Activated CD4-positive, alpha-beta T cell treated with anti-CD3 and anti-CD28 coated beads, Interleukin-2, amount 50 U/mL, for 16 hours (primary cell): ENCODE data around the gene B3GNT9.
A peak's percentile ranks its signal among the peaks of the same experiment; 100 is the strongest.

Source experiments
- DNase-seq: peaks from one replicate; pipeline ENCODE4 v3.0.0-alpha.2; 2020

B3GNT9 gene

DNA sequence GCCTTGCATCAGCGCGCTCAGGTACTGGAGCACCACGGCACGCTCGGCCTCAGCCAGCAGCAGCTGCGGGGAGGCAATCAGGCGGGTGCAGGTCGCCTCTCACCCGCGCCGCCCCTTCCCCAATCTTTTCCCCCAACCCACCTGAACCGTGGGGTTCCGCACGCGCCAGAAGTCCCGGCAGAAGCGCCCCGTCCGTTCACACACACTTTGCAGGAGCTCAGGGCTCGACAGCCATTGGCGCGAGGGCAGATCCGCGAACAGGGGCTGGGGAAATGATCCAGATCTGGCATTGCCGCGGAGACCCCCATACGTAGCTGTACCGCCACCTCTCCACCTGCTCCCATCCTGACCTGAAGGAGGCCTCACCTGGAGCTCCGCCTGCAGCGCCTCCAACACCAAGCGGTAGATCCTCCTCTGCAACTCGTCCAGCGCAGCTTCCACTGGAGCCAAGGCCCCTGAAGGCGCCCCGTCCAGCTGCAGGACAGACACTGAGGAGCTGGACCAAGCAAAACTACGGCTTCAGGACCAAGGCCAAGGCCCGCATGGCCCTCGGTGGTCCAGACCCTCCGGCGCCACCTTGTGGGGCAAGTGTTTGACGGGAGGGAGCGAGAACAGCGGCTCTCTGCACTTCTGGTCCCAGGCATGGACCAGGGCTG is 34.3 kb upstream of the B3GNT9 start:
- peak; percentile 84 for DNase-seq

DNA sequence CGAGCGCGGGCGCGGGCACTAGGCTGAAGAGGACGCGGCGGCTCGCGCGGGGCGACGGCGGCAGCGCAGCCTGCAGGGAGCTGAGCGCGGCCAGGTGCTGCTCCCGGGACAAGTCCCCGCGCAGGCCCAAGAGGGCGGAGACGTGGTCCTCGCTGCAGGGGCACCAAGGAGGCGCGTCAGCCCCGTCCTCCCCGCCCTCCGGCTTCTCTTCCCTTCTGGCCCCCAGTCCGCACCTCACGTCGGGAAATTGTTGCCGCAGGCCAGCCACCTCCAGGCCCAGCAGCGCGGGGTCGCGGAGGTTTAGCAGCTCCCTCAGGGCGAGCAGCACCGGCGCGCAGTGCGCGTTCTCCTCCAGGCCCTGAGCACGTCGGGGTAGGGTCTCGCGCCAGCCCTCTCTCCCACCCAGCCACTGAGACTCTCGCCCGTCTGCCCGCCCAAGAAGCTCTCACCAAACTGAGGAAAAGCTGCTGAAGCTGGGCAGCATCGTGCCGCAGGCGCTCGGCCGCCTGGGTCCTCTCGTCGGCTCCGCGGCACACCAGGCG is 33.7 kb upstream of the B3GNT9 start:
- DNase-seq: no peak

DNA sequence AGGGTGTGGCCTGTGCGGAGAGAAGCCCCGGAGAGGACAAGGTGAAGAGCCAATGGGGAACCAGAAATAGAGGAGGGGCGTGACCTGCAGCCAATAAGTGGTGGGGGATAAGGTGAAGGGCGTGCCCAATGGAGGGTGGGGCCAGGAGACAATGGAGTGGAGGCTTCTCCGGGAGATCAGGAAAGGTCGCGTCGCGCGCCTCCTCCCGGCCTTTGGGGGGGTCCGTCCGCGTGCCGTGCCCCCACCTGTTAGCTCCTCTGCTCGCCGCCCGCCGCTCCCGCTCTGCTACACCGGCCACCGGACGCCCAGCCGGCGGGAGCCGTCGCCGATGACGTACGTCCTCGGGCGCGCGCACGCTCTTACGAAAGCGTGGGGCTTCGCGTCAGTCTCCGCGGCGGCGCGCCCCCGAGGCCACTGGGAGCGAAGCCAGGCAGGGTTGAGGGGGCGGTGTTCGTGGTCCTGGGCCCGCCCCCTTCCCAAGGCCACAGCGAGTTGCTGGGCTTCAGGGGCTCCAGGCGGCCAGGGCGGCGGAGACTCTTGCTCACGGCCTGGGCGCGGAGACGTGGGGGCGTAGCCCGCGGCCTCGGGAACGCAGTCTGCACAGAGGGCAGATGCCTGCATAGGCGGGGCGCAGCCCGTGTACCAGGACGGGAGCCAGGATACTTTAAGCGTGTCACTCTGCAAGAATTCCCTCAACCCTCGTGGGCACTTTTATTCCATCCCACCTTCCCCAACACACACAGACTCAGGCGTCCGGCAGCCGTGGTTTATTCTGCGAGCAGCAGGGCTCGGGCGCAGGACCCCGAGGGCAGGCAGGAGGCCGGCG is 33.0 kb upstream of the B3GNT9 start, which contains the start of gene MATCAP1:
MATCAP1 (minus strand) TSS at position 337 of the 826 bp plus-strand sequence. CDS start 3,353 bp downstream, outside the sequence.
- peak; percentile 98 for DNase-seq

DNA sequence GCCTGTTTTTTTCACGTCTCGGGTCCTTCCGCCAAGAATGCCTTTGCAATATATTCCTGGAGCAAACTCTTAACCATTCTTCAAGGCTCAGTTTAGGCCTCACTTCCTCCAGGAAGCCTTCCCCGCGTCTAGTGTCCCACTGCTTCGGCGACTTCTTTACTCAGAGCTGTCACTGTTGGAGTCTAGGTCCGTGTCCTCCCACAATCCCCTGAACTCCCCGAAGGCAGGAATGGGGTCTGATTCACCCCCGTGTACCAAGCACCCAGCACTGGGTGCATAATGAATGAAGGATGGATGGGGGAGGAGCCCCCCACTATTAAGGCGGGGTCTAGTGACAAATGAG is 32.5 kb upstream of the B3GNT9 start:
- DNase-seq: no peak

DNA sequence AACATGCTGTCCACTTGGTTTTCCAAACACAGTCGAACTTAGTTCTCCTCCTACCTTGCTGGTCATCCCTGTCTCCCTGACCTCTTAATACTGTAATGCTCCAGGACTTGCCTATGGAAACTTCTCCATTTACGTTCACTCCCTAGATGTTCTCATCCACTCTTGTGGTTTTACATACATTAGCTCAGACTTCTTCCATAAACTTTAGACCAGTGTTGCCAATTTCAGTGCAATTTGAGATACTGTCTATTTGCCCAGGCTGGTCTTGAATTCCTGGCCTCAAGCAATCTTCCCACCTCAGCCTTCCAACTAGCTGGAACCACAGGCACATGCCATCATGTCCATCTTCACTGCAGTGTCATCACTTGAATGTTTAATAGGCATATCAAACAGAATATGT is 31.5 kb upstream of the B3GNT9 start:
- no peak for DNase-seq

DNA sequence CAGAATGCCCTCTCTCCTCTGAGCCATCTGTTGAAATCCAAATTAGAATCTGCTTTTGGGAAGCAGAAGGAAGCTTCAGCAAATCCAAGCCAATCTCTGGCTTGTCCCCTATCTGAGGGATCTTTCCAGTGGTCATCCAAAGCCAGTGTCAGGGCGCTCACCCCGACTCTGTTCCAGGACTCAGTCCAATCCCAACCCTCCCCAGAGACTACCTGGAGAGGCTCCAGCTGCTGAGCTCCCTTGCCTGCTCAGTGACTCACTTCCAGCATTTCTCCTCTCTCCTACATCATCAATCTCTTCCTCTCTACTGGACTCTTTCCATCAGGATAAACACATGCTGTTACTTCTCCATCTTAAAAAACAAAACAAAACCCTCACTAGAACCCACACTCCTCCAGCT is 30.5 kb upstream of the B3GNT9 start:
- DNase-seq: no peak

DNA sequence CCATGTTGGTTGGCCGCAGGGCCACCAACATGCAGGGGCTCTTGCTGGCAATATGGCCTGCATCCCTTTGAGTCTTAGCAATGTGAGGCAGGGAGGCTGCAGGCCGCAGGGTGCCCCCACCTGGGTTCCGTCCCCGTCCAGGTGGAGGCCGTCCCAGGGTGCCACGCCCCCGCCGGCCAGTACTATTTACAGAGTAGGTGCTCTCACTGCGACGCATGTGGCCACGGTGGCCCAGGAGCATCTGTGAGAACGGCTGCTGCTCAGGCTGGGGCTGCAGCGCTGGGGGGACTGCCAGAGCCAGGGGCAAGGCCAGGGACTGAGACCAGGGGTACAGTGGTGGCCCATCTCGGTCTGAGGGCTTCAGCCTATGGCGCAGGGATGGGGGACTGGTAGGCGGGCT is 29.4 kb upstream of the B3GNT9 start:
- DNase-seq: no peak

DNA sequence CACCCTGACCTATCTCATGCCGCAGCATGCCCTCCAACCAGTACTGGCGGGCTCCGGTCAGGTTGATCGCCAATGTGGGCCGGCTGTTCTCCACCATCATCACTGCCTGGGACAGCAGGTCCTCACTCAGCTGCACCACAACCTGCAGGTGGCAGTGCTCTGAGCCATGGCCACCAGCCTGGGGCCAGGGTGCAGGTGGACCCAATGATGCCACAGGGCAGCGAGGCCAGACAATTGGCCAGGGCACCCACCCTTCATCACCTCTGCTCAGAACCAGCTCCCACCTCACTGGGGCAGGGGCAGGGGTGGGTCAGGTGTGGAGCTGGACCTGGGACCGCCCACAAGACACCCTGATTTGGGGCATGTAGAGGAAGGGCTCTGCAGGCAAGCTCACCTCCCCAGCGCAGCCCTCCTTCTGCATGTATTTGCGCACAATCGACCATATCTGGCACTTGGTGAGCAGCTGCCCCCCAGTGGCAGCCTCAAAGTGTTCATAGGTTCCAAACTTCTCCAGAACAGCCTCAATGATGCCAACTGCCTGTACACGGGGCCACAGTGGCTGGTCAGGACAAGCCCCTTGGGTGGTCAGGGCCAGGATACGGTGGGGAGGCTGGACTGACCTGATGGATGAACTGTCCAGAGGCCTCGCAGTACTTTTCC is 28.8 kb upstream of the B3GNT9 start:
- no peak for DNase-seq

DNA sequence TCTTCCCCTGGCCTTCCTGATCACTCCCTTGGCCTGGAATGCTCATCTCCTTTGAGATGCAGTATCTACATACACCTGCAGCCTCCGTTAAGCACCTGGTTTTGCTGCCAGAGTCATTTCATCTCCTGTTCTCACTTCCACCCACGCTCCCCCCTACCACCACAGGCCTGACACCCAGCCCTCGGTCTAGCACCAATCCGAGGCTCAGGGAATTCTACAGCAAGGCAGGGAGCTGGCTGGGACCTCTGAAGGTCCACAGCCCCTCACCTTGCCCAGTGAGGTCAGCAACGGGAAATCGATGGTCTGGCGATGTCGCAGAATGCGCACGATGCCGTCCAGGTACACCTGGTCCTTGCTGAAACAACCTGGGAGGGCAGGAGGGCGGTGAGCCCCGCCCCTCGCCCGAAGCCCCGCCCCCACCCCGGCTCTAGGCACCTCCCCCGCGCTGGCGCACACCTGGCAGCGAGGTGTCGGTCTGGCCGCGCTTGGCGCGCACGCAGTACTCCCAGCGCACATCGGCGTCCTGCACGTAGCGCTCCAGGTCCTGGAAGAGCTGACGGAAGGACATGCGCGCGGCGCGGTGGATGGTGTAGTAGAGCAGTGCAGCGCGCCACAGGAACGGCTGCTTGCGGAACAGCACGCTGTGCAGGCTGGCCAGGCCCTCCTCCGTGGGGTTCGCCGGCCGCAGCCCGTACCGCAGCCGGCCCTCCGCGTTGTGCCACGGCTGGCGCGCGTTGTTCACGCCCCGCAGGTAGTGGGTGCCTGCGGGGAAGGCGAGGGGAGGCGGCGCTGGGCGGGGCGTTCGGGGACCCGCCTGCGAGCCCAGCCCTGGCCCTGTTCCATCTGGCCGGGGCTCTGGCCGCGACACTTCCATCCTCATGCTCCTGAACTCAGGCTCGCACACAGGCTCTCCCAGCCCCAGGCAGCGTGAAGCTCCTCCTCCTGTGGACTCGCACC is 27.2 kb upstream of the B3GNT9 start:
- peak; percentile 51 for DNase-seq

DNA sequence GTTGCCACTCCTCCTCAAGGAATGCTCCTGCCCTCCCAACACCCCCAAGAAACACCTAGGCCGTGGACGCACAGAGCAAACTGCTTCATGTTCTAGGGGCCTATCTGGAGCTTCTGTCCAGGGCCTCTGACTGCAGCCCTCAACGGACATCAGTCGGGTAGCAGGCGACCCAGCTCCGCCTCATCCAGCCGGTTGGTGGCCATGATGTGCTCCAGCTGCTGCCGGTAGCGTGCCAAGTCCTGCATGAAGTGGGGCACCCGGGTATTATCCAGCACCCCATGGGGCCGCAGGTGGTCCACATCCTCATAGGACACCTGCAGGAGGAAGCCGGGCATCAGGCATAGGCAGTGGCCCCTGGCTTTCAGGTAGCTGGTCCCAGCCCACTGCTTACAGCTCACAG is 25.9 kb upstream of the B3GNT9 start:
- DNase-seq: no peak

DNA sequence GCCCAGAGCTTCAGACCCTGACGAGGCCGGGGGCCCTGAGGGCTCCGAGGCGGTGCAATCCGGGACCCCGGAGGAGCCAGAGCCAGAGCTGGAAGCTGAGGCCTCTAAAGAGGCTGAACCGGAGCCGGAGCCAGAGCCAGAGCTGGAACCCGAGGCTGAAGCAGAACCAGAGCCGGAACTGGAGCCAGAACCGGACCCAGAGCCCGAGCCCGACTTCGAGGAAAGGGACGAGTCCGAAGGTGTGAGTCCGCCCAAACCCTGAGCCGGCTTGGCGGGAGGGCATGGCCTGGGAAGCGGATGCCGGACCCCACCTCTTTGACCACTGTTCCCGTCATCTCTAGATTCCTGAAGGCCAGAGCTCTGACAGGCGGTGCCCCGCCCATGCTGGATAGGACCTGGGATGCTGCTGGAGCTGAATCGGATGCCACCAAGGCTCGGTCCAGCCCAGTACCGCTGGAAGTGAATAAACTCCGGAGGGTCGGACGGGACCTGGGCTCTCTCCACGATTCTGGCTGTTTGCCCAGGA is 24.0 kb upstream of the B3GNT9 start:
- DNase-seq: no peak

DNA sequence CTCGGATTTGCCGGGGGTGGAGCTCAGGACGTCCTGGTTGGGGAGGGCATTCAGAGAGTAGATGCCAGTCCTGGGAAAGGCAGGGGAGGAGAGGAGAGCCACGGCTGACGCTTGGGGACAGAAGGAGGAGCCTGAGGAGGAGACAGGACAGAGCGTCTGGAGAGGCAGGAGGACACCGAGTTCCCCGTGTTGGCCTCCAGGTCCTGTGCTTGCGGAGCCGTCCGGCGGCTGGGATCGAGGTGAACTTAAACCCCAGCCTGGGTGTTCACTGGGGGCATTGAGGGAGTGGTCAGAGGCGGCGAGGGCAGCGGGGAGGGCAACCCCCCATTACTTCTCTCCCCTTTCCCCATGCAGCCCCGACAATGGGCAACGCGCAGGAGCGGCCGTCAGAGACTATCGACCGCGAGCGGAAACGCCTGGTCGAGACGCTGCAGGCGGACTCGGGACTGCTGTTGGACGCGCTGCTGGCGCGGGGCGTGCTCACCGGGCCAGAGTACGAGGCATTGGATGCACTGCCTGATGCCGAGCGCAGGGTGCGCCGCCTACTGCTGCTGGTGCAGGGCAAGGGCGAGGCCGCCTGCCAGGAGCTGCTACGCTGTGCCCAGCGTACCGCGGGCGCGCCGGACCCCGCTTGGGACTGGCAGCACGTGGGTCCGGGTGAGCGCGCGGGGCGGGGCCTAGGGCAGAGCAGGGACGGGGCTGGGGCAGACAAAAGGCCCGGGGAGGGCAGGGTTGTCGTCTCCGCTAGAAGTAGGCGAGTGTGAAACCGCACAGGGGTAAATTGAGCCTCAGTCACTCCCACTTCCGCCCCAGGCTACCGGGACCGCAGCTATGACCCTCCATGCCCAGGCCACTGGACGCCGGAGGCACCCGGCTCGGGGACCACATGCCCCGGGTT is 23.3 kb upstream of the B3GNT9 start:
- DNase-seq: peak; percentile 75

DNA sequence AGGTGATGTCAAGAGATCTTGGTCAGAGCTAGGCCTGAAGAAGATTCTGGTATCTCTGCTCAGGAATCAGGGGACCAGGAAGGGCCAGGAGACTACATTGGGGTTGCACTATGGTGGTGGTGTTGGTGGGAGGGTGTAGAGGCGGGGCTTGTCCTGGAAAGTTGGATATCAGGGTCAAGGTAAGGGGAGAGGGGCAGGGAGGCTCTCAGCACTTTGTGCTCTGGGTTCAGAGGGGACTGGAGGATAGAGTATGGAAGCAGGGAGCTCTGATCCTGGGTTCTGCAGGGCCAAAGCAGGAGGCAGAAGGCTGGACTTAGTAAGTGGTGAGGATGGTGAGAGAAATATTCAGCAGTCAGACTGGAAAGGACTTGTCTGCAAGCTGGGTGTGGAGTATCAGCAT is 22.5 kb upstream of the B3GNT9 start:
- no peak for DNase-seq

DNA sequence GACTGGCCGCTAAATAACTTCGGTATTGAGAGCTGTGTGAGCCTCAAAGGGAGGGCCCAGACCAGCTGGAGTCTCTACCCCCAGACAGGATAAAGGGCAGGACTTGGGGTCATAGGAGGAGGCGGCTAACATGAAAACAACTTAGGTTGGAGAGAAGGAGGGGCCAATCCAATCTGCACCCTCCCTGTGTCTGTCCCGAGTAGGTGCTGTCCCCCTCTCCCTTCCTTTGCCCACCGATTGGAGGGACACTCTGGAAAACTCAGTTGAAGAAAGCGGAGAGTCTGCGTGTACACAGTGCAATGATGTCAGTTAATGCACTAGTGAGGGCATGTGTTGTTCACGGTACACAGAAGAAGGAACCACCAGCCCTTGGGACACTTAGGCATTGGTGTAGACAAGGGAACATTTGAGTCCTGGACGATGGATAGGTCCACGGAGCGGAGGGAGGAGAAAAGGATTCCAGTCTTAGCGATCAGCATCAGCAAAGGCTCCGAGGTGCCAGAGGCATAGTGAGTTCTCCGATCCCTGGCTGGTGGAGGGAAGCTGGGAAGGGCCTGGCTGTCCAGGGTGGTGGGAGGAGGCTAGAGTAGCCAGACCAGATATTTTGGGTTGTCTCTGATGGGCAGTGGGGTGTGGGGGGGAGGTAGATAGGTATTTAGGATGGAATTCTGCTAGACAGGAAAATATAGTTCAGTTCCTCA is 20.3 kb upstream of the B3GNT9 start:
- no peak for DNase-seq

DNA sequence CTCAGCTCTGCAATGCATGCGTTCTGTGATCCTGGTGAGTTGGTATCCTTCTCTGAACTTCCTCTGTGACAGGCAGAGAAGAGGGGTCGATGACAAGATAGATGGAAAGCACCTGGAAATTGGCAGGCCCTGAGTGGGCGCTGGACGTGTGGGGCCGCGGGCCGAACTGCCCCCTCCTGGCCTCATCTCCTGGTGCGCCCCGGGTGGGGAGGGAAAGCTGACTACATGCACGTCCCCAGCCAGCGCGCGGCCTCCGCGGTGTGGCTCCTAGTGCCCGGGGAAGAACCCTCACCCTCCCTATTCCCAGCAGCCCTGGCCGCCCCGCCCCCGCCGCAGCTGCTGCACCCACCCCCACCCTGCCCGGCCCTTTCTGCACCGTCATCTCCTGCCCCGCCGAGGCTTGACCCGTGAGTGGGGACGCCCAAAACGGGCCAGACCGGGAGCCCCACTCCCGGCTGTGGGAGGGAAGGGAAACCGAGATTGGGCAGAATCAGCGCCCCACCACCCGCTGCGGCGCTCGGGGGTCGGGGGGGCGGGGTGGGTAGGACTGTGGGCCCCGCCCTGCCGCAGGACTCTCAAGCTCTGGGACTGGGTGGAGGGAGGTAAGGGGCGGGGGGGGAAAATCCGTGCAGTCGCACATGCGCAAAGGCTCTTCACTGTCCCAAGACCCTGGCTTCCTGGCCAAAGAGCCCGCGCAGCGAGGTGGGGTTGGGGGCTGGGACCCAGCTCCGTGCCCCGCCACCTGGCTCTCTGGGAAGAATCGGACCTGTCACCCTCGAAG is 19.6 kb upstream of the B3GNT9 start, which contains the start of gene NOL3:
NOL3 (plus strand) TSS at position 371 of the 781 bp plus-strand sequence.
- DNase-seq: peak; percentile 63

DNA sequence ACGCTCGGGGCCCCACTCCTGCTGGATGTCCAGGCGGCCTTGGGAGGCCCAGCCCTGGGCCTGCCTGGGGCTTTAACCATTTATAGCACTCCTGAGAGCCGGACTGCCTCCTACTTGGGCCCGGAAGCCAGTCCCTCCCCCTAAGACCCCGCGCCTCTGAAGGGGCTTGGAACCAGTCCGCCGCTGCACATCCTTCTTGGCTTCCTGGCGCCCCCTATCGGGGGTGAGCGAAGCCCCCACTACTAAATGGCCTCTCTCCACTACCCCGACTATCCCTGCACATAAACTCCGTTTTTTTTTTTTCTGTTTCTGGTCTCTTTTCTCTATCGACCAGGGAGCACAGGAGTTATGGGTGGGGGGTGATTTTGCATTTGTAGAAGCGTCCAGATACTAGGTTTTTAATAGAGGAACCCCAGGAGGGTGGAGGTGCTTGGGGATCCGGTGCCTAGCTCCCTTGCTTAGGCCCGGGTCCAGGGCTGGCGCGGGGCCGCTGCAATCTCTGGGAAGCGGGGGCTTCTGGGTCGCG is 18.9 kb upstream of the B3GNT9 start:
- no peak for DNase-seq

DNA sequence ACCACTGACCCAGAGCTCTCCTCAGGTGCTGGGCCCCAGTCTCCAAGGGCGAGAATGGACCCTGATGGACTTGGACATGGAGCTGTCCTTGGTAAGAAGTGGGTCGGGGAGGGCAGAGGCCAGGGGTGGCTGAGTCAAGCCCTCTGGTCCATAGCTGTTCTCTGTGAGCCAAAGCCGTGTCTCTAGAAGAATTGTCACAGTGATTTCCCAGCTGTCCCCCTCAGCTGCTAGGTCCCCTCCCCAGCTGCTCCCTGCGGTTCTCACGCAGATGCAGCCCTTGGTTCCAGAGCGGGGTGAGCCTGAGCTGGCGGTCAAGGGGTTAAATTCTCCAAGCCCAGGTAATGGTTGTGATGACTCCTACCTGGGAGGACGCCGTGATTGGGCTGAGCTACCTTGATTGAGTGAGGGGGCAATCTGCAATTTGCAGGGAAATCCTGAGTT is 18.2 kb upstream of the B3GNT9 start:
- no peak for DNase-seq

DNA sequence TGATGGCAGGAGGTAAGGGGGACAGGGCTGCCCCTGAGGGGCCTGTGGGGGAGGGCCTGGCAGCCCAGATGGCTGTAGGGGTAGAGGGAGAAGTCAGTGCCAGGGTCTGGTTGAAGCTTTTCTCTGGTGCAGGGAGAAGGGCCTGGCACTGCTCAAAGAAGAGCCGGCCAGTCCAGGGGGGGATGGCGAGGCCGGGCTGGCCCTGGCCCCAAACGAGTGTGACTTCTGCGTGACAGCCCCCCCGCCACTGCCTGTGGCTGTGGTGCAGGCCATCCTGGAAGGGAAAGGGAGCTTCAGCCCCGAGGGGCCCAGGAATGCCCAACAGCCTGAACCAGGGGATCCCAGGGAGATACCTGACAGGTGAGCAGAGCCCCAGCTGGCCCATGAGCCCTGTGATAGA is 16.8 kb upstream of the B3GNT9 start:
- DNase-seq: no peak

DNA sequence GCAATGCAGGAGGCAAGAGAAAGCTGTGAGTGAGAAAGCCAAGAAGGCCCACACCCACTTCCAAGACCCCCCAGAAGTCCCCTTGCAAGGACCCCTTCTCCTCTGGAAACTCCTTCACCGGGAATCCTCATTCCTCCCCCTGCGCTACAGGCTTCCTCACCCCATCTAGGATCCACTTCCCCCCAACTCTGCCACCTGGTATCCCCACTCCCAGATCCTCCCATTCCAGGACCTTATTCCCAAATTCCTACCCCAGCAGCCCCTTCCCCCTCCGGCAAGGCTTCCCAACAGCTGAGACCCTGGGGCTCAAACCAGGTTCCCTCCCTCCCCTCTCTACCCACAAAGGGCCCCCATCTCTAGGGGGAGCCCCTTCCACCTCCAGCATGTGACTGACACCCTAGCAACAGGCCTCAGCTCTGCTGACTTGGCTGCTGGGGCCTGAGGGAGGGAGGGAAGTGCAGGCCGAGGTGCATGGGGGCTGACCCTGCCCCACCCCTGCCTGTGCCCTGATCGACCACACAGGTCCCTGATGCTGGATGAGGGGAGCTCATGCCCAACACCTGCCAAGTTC is 15.9 kb upstream of the B3GNT9 start:
- no peak for DNase-seq
